HK-2 (cell line): ENCODE measurements around the gene XPO6.
A peak's percentile ranks its signal among the peaks of the same experiment; 100 is the strongest.

ENCODE experiments used
- DNase-seq: peaks from one replicate; pipeline ENCODE4 v3.0.0-alpha.2; 2018; ENCODE audit not compliant: unreplicated experiment

The XPO6 gene

DNA sequence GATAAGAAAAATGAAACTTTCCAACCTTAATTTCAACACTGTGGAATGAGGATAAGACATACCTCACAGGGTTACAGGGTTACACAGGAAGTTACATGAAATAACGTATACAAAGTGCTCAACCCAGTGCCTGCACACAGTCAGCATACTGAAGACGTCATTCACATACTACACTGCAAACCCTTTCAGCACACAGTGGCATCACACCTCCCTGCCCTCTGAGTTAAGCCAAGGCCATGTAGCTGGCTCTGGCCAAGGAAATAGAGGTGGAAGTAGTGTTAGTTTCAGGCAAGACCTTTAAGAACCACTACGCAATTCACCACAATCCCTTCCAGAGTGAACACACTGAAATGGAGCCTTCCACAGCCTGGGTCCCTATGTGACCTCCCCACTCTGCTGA, 101.7 kb downstream of the XPO6 start:
- no peak for DNase-seq

DNA sequence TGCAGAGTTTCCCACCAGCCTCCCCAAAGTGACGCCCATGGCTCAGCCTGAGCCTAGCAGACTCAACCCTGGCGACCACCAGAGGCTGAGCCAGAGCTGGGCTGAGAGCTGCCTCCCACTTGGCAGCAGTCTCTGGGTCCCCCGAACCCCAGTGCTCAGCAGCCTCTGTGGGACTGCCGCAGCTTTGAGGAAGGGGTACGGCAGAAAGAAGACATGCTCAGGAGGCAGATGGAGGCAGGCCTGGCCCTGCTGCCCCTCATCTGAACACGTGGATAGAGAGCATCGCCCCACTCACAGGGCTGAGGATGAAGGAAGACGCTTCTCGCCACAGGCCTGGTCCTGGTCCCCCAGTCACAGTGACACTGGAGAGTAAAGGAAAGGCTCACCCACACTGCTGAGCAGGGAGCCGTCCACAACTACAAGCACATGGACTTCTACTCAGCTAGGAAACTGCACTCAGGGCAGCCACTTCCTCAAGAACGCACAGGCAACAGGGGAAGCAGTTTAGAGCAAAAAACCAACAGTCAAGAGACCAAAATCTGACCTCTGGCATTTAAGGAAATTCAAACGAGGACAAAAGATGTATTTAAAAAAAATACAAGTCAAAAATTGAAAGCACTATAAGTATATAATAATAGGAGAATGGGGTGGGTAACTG, 103.0 kb downstream of the XPO6 start:
- DNase-seq, result no peak

DNA sequence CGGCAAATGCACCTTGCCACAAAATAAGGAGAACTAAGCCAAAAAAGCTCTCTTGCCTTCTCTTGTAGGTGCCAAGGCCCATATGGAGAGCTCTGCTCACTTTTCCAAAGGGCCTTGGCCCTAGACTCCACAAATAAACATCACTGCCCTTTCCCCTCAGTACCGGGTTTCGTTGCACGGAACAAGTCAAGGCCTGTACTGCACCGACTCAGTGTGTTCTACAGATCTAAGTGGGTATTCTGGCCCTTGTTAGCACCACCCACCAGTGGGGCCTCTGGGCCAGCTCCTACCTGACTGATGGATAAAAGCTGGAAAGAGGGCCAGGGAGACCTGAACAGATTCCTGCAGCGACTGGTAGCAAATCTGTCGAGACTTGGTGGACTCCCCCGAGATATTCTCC, 104.5 kb downstream of the XPO6 start:
- DNase-seq, result no peak

GRCh38 chr16:28106467-28107215, 105.1 kb downstream of the XPO6 start:
- no peak for DNase-seq

DNA sequence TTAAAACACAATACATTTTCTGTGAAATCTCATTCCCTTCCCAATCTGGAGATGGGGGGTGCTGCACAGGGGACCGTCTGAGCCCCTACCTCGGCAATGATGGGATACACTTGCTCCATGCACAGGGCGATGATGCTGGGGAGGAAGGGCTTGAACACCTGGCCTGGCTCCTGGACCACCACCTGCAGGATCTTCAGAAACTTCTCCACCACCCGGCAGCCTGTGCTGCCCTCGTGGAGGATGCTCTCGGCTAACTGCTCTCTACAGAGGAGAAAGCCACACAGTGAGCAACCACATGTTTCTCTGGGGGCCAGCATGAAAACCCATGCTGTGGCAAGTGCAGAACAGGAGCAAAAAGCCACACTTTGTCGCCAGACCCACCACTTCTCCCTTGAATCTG, 105.8 kb downstream of the XPO6 start:
- no peak for DNase-seq

DNA sequence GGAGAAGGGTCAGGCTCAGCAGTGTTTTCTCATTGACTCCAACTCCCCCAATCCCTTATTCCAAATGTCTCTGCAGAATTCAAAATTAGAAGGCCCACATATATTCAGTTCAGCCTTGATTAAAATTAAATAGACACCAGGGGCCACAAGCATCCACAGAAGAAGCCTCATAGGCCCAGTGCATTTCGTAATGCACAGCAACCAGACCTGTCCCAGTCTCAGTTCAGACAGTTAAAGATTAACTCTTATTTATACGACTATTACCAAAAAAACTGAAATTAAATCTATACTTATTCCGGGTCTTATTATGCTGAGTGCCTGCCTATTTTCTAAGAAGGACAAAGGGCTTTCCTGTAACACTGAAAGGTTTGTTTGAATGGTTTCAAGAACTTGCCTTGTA, 106.5 kb downstream of the XPO6 start:
- DNase-seq, result no peak

DNA sequence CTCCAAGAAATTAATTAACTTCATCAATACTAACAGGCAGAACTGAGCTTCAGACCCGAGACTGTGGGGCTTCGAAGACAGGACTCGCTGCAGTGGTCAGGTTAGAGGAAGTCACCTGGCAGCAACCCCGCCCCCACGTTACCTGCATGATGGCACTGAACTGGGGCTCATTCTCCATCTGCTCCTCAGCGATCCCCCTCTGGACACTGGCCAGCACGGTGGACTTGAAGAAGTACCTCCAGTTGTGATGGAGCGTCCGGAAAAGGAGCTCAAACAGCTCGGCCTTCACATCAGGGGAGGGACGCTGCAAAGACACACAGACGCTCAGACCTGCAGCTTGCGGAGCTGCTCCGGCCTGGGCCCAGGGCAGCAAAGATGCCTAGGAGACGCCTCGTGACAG, 107.4 kb downstream of the XPO6 start:
- no peak for DNase-seq

DNA sequence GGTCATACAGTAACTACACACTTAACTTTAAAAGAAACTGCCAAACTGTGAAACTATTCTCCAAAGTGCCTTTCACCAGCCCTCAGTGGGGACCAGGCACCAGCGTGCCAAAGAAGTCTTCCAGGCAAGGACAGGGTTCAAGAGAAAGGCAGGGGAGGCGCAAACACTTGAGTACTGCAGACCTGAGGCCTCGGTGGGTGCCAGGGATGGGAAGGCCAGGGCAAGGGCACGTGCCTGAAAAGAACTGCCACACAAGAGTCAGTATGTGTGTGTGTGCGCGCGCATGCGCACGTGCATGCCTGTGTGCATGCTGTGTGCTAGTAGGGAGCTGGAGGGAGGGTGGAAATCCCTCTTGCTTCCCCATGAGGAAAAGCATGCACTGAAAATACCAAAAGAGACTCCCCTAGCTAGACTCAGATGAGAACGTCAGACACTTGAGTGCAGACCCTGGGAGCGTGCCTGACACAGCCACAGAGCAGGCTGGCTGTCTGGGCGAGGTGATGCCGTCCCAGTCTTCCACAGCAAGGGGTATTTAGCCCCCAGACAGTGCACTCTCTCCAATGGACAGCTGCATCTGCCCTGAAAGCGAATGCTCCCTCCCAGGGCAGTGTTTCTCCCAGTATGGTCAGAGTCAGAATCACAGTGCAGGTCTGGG, 108.1 kb downstream of the XPO6 start:
- DNase-seq, result no peak

GRCh38 chr16:28101533-28101890, 110.3 kb downstream of the XPO6 start:
- DNase-seq, result no peak

DNA sequence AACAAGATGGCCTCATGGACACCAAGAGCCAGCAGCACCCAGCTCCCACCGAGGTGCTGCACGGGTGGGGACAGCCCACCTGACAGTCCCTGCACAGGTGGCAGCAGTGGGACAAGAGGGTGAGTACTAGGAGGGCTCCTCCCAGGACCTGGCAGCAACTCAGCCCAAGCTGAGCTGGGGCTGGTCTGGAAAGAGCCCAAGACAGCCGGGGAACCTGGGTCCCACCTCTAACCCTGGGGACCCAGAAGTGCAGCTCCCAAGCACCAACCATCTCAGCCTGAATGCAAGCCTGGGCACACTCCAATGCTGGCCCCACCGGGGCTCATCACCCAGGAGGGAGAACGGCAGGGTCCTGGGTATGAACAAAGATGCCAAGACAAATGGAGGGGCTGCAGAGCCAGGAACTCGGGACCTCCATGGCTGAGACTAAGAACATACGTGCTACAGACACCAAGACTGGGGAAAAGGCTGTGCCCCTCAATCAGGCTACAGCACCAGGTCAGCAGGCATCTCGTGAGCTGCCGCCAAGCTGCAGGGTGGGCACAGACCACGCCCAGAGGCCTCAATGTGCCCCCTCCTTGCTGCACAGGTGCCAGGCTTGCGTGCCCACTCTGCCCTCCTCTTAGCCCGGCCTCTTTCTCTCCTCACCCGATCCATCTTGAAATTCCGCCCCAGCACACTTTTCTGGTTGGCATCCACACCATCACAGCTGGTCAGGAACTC, 110.8 kb downstream of the XPO6 start:
- DNase-seq, result no peak

DNA sequence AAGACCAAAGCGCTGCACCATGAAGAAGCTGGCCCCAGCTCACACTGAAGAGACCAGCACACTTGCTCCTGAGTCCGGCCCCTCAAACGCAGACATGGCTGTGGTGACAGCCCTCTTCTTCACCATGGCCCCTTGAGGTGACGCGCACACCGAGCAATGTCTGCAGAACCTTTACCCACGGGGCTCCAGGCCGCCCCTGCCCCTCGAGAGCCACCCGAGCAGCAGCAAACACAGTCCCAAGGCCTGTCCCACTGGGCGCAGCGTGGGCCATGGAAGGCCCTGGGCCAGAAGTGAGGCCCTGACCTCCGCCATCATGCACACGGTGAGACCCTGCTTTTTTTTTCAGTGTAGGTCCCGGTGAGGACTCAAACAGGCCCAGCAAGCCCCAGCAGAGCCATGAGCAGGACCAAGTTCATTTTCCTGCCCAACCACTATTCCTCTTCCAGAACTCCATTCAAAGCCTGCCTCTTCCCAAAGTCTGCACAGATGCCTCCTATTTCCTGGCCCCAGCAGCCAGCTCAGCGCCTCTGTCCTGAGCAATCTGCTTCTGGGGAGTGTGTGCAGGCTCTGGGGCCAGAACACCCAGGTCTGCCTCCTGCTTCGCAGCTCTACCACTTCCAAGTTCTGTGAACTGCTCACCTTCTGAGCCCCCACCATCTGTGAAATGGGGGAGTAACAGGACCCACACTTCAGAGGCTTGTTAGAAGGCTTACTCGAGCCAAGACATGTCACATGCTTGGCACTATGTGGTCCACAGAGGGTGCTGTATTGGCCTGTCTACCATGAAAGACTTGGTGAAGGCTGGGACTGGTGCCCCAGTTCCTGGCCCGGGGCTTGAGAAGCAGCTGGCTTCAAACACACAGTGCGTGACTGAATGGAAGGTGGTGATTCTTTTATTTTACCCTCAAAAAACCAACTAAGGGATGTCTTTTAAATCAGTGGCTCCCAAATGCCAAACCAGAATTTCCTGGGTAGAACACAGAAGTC, 112.5 kb downstream of the XPO6 start:
- DNase-seq, result no peak

DNA sequence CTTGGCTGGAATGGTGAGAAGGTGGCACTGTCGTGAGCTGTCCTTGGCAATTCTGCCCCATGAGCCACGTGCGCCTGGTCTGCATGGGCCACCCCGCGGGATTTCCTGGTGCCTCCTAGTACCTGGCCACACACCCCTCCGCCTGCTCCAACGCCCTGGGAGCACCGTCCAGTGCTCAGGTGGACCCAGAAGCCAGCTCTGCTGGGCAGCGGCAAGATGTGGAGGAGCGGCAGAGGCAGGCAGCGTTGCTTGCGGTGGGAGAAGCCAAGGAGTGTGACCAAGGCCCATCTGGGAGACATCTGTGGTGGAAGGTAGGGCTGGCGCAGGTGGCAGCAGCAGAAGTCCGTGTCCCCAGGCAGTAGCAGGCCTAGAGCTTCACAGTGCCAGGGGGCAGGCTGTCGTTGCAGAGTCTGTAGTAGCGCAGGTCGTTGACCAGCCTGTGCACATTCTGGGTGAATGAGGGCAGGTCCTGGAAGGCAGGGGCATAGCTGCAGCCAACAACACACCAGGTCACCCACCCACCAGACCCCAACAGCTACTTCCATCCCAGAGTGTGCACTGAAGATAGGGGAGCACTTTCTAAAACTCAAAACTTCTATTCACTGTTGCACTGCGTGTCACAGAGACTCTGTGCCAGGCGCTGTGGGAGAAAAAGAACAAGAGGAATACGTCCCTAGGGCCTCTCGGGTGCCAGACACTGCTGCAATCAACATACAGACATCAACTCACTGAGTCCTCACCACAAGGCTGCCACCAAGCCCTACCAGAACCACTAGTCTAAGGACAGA, 113.4 kb downstream of the XPO6 start:
- DNase-seq, result no peak

DNA sequence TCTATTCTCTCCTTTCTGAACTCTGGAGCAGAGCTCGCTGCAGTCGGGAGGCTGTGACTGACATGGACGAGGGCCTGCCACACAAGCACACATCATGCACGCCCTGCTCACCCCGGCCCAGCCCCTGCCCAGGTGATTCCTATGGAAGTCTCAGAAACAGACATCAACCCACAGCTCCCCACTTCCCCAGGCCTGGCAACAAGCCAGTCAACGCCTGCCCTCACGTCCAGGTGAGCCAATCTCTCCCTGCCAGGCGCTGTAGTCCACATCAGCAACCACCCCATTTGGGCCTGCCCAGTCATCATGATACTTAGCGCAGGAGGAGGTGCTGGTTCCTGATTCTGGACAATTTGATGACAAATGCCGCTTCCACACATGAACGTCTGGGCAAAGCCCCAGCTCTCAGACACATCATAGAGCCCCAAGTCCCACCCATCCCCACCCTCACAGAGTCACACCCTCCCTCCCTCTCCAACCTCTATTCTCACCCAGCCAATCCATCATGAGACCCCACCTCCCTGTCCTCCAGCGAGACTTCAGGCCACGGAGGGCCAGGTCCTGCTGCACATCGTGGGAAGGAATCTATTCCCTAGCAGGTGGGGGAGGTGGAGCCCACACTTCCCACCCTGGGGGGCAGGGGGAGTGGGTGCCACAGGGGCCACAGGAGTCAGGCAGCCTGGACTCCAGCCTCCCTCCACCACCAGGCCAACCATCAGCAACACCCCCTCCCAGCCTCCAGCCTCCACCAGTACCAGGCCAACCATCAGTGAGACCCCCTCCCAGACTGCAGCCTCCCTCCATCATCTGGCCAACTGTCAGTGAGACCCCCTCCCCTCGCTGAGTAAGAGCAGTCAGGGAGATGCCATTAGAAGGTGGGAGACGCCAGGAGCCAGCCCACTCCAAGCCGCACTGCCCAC, 114.5 kb downstream of the XPO6 start:
- DNase-seq, result no peak

DNA sequence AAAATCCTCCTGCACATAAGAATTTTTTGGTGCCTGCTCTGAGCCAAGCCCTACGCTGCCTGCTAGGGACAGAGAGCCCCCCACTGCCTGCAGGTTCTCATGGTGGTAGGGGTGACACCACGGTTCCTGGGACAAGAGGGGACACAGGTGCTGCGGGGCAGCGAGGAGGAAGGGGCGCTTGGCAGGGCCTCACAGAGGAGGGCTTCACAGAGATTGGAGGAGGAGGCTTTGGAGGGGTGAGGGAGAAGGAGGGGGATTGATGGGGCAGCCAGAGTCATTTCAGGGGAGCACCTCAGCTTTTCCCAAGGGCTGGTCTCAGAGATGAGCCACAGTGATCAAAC, 118.4 kb downstream of the XPO6 start:
- no peak for DNase-seq

DNA sequence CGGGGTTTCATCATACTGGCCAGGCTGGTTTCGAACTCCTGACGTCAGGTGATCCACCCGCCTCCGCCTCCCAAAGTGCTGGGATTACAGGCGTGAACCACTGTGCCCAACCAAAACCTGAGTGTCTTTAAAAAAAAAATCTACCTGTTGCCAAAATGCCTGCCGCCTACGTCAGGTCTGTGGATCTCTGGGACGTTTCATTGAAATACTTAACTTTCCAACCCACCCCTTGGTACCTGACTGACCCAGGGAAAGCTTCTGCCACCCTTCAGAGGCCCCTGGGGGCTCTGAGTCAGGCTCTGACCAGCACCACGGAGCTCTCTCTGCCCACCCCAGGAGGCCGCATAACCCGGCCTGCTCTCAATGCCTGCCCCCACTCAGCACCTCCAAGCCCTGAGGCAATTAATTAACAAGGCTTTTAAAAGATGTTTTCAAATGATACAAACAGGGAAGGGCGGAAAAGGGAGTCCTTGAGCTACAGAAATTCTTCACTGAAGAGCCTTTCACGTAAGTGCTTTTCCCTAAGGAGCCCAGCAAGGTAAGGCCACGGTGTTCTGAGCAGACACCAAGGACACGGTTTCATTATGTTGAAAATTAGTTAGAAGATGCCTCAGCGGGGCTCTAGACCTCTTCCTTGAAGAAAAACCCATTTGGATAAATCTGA, 118.9 kb downstream of the XPO6 start:
- no peak for DNase-seq

DNA sequence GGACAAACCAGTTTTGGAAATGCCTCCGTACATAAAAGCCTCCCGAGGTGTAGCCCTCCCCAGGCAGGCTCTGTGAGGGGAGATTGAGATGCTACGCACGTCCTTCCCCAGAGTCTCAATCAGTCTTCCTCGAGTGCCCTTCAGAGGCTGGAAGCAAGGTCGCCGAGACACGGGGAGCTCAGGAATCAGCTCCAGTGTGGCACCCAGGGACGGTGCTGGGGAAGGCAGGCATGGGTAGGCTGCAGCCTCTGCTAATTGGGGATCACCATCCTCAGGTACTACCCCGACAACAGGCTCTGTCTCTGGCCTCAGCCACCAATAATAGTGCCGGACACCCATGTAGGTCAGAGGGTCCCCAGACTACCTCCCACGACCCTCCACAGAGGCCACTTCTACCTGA, 120.1 kb downstream of the XPO6 start:
- no peak for DNase-seq

DNA sequence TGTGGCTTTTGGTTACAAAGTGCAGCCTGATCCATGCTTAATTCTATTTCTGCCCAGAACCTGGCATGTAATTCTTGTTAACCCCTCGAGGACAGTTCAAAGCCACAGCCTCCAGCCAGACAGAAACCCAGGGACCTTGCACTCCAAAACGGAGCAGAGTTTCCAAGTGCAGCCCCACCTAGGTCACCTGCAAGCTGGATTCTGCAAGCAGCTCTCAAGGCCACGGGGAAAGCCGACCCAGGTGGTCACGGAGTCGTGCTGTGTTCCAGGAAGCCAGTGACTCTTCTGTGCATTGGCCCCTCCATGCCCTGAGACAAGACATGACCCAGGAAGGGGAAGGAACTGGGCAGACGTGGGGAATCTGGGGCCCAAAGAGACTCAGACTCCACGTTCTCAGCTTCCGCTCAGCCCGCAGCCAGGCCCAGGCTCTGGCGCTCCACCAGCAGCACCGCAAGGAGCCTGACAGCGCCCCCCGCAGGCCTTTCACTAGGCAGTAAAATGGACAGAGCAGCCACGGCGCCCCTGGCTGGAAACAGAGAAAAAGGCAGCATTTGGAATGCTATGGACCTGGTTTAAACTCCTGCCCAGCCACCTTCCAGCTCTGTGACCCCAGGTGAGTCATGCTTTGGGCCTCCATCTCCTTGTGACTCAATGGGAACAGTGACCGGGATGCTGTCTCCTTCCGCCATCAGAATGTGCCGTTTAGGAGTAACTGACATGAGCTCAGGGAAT, 121.0 kb downstream of the XPO6 start:
- peak; percentile 71 for DNase-seq

- DNase-seq, result no peak
Observed at GRCh38 chr16:28089992-28090365, 121.8 kb downstream of the XPO6 start.
